Measurements from ENCODE around the gene GPR6. TPM values are rescaled to one million over a fixed set of nuclear protein-coding genes. Genes with fewer than 3 reads are reported as not detected.

GPR6 gene
- total RNA-seq, 1 donor from 2014 or later = not detected

DNA sequence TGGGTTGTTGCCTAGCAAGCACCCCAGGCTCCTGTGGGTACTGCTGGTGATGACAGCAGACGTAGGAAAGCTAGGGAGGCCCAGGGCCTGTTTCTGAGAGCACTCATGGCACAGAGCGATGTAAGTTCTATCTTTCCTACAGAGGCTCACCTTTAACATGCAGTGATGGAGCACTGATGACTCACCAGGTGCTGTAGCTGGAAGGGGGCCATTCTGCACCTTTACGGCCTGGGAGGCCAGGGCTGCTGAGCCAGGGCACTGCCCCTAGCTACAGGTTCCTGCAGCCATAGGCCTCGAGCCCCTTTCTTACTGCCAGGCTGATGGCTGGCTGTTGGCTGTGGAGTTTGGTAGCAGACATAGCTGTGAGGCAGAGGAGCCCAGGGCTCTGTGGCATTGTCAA is 31.1 kb upstream of the GPR6 start:
- Histone ChIP-seq H3K4me3 (no peak overlapping the region), H3K36me3 (no peaks in the 10 kb centered on the region), H3K4me1 (no peaks in the 10 kb centered on the region), H3K27ac (replicated peaks) (no peak overlapping the region), H3K9me3 (replicated peaks) (no peaks in the 10 kb centered on the region), H3K27me3 (ENCODE audit: low read depth) (peaks cover 69% of the 10 kb centered on the region)
- no peak for DNase-seq
- TF ChIP-seq, protein P1, sequence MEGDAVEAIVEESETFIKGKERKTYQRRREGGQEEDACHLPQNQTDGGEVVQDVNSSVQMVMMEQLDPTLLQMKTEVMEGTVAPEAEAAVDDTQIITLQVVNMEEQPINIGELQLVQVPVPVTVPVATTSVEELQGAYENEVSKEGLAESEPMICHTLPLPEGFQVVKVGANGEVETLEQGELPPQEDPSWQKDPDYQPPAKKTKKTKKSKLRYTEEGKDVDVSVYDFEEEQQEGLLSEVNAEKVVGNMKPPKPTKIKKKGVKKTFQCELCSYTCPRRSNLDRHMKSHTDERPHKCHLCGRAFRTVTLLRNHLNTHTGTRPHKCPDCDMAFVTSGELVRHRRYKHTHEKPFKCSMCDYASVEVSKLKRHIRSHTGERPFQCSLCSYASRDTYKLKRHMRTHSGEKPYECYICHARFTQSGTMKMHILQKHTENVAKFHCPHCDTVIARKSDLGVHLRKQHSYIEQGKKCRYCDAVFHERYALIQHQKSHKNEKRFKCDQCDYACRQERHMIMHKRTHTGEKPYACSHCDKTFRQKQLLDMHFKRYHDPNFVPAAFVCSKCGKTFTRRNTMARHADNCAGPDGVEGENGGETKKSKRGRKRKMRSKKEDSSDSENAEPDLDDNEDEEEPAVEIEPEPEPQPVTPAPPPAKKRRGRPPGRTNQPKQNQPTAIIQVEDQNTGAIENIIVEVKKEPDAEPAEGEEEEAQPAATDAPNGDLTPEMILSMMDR (IDR thresholded peaks at IDR 0.05; ENCODE audit: borderline replicate concordance) = no peak
- intact Hi-C loops (cut with micrococcal nuclease) = no loop called here

DNA sequence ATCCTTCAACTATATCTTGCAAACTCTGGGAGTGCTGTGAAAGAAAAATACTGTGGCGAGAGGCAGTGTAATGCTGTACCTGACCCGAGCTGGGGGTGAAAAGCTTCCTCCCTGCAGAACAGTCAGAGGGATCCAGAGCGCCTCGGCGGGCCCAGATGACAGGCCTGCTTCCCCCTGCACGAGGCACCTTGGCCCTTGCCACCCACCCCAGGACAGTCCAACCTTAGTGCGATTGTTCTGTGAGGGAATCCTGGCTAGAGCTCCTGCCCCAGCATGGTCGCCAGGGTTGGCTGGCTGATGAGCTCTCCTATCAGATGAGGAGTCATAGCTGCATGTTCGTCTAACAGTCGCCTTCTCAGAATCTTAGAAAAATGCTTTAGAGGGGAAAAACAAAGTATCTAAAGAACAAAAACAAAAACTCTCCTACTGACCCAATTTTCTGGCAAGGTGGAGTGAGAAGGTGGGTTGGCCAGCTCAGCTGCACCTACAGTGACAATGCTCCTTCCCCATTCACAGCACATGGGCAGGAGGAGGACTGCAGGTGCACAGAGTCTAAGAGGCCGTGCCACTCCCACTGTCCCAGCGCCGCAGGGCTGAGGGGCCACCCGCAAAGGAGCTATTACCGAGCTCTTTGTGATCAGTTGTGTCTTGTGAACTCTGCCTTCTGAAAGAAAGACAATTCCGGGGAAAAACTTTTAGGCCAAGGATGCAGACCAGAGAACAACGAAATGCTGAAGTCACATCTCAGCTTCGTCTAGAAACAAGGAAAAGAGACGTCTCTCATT is 28.6 kb upstream of the GPR6 start:
- intact Hi-C loops (cut with micrococcal nuclease) = no loop called here

DNA sequence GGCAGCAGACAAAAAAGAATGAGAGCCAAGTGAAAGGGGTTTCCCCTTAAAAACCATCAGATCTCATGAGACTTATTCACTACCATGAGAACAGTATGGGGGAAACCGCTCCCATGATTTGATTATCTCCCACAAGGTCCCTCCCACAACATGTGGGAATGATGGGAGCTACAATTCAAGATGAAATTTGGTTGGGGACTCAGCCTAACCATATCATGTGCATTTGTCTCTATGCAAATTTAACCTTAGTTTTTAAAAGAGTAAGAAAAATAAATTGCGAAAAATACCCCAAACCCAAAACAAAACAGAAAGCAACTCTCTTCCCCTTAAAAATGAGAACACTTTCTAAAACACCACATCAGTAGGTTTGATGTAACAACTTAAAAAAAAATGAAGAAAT is 22.6 kb upstream of the GPR6 start:
- no peak for DNase-seq
- TF ChIP-seq, protein P1 (IDR thresholded peaks at IDR 0.05; ENCODE audit: borderline replicate concordance) = no peak
- H3K9me3 ChIP-seq (replicated peaks) = no peaks in the 10 kb centered on the region
- H3K36me3 ChIP-seq = no peaks in the 10 kb centered on the region
- intact Hi-C loops (cut with micrococcal nuclease) = no loop called here
- H3K4me3 ChIP-seq = no peak overlapping the region
- H3K4me1 ChIP-seq = no peaks in the 10 kb centered on the region
- peaks cover 24% of the 10 kb centered on the region for H3K27me3 ChIP-seq (ENCODE audit: low read depth)
- H3K27ac ChIP-seq (replicated peaks) = no peak overlapping the region

More for the DNA sequence above, 28.6 kb upstream of the GPR6 start:
- TF ChIP-seq, protein P1 (IDR thresholded peaks at IDR 0.05; ENCODE audit: borderline replicate concordance) = no peak
- DNase-seq = no peak
- Histone ChIP-seq H3K9me3 (replicated peaks) (no peaks in the 10 kb centered on the region), H3K27ac (replicated peaks) (no peak overlapping the region), H3K4me3 (no peak overlapping the region), H3K4me1 (no peaks in the 10 kb centered on the region), H3K36me3 (no peaks in the 10 kb centered on the region), H3K27me3 (ENCODE audit: low read depth) (peaks cover 62% of the 10 kb centered on the region)

DNA sequence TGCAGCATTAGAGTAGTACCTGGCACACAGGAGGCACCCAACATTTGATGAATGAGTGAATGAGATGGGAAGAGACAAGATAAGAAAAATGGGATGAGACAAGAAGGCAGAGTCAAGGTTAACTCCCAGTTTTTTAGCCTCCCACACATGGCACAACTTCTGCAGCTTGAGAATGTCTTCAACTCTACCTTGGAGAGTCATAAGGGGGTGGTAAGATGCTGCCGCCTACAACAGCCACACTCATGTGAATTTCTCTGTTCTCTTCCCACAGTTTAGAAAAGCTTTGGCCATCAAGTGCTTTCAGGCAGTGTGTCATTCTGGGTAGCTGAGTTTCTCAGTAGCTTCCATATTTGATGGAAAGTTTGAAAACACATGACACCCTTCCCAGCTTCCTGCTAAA is 19.5 kb upstream of the GPR6 start:
- H3K27me3 ChIP-seq (ENCODE audit: low read depth) = peaks cover 11% of the 10 kb centered on the region
- intact Hi-C loops (cut with micrococcal nuclease) = no loop called here
- H3K27ac ChIP-seq (replicated peaks) = no peak overlapping the region
- no peaks in the 10 kb centered on the region for H3K4me1 ChIP-seq
- H3K4me3 ChIP-seq = no peak overlapping the region
- H3K36me3 ChIP-seq = no peaks in the 10 kb centered on the region
- TF ChIP-seq, protein P1 (IDR thresholded peaks at IDR 0.05; ENCODE audit: borderline replicate concordance) = no peak
- no peak for DNase-seq
- peaks cover 6% of the 10 kb centered on the region for H3K9me3 ChIP-seq (replicated peaks)

DNA sequence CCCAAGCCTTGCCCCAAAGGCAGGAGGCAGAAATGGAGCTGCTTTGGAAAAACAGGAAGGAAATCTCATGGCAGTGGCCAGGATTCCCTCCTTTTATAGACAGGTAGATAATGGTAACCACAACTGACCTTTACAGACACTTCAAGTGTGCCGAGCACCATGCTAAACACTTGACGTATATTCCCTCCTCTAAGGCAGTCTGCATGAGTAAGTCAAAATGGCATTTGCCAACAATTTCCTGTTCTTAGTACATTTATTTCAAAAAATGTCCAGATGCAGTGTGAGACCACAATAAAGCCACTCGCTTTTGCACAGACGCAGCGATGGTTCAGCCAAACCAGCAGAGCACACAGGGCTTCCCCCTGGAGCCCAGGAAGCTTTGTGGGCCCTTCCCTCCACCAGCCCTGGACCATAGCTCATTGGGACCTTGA is 16.5 kb upstream of the GPR6 start:
- H3K27me3 ChIP-seq (ENCODE audit: low read depth) = peaks cover 6% of the 10 kb centered on the region
- no peaks in the 10 kb centered on the region for H3K36me3 ChIP-seq
- H3K4me1 ChIP-seq = no peaks in the 10 kb centered on the region
- no peak for DNase-seq
- no peak overlapping the region for H3K27ac ChIP-seq (replicated peaks)
- TF ChIP-seq, protein P1 (IDR thresholded peaks at IDR 0.05; ENCODE audit: borderline replicate concordance) = no peak
- peaks cover 8% of the 10 kb centered on the region for H3K9me3 ChIP-seq (replicated peaks)
- H3K4me3 ChIP-seq = no peak overlapping the region
- intact Hi-C loops (cut with micrococcal nuclease) = no loop called here

Measured in left ventricle myocardium inferior (tissue), 1 donor.